Activated CD8-positive, alpha-beta memory T cell treated with anti-CD3 and anti-CD28 coated beads, Interleukin-2, amount 50 U/mL, for 24 hours (primary cell): ENCODE measurements around the gene ECHDC3.
"Not testable (repeated sequence)": the region's sequence is repeated elsewhere in the genome, so short reads cannot be mapped to it uniquely, and the experiment has no call there.

ENCODE experiments used
- DNase-seq: peaks from one replicate; pipeline ENCODE4 v3.0.0-alpha.2; 2020; ENCODE audit errors: extremely low read depth

Gene ECHDC3, protein sequence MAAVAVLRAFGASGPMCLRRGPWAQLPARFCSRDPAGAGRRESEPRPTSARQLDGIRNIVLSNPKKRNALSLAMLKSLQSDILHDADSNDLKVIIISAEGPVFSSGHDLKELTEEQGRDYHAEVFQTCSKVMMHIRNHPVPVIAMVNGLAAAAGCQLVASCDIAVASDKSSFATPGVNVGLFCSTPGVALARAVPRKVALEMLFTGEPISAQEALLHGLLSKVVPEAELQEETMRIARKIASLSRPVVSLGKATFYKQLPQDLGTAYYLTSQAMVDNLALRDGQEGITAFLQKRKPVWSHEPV

GRCh38 chr10:11742009-11742778 is at the start of gene ECHDC3:
Gene ECHDC3, plus strand, starts transcription at chr10:11742382. Its CDS starts 195 bp downstream, at chr10:11742577.
- no peak for DNase-seq

- no peak for DNase-seq
Observed at GRCh38 chr10:11693376-11693775, 48.8 kb upstream of the ECHDC3 start.

GRCh38 chr10:11695779-11696178 is 46.4 kb upstream of the ECHDC3 start:
- DNase-seq = no peak

DNA sequence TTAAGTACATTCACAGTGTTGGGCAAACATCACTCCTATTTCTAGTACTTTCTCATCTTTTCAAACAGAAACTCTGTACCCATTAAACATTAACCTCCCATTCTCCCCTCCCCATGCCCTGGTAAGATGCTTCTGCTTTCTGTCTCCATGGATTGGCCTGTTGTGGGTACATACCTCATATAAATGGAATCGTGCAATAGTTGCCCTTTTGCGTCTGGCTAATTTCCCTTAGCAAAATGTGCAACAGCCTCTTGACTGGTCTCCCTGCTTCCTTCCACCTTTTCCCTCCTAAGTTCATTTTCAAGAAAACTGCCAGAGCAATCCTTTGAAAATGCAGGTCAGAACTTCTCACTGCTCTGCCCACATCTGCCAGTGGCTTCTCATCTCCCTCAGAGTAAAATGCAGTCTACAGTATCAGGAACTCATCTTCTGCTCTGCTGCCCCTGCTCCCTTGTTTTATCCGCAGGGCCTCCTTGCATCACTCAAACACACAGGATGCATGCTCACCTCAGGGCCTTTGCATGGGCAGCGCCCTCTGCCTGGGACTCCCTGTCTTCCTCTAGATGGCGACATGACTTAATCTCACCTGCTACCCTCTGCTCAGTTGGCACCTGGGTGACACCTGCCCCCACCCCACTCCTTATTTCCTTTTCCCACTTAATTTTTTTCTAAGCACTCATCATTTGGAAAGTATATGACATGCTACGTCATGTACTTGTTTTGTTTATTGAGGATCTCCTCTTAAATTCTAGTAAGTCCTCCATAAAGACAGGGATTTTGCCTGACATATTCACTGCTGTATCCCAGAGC is 44.3 kb upstream of the ECHDC3 start:
- DNase-seq = no peak

DNA sequence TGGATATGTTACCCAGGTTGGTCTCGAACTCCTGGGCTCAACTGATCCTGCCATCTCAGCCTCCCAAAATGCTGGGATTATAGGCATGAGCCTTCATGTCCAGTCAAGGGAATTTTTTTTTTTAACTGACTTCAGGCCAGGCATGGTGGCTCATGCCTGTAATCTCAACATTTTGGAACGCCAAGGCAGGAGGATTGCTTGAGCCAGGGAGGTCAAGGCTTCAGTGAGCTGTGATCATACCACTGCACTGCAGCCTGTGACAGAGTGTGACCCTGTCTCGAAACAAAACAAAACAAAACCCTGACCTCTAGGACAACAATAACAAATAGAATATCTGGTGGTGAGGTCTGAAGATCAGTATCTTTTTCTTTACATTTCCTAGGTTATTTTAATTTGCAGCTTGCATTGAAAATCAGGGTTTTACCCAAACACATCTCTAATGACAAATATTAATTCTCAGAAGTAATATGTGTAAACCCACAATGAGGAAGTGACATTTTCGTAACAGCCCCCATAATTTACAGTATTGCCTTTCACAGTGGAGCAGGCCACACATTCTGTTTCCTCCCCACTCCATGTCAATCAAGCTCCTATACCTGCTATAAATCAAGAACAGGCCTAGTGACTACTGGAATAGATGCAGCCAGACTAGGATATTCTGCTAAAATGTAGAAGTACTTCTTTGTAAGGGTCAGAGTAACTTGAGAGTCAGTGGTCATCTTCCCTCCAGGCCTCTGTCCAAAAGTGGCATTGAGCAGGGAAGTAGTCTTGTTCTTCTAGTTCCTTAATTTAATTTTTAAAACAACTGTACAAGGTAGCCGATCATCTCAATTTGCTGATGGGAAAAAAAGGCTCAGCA is 43.3 kb upstream of the ECHDC3 start:
- DNase-seq = no peak

DNA sequence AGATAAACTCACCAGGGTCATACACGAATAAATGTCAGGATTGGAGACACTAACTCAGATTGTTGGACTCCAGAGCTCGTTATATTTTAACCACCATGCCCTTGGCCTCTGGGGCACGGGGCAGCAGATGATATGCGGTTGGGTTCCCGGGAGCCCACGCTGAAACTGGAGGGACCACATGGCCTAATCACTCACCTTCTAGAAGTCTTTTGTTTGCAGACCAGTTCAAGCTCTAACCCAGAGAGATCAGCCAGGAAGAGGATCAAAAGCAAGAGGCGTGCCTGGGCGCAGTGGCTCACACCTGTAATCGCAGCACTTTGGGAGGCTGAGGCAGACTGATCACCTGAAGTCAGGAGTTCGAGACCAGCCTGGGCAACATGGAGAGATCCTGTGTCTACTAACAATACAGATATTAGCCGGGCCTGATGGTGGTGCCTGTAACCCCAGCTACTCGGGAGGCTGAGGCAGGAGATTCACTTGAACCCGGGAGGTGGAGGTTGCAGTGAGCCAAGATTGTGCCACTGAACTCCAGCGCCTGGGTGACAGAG is 42.6 kb upstream of the ECHDC3 start:
- no peak for DNase-seq

DNA sequence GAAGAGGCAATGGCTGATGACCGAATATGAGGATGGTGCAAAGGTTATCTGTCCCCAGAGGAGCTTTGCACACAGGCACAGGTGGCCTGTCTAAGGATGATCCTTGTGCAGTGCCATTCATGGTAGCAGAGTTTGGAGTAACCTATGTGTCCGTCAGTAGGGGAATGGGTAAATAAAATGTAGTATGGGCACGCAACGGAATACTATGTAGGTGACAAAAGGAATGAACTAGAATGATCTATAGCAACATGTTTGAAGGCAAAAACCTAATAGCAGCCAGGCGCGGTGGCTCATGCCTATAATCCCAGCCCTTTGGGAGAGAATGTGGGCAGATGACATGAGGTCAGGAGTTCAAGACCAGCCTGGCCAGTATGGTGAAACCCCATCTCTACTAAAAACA is 41.6 kb upstream of the ECHDC3 start:
- DNase-seq = no peak

GRCh38 chr10:11701451-11702095 is 40.6 kb upstream of the ECHDC3 start:
- DNase-seq = no peak

DNA sequence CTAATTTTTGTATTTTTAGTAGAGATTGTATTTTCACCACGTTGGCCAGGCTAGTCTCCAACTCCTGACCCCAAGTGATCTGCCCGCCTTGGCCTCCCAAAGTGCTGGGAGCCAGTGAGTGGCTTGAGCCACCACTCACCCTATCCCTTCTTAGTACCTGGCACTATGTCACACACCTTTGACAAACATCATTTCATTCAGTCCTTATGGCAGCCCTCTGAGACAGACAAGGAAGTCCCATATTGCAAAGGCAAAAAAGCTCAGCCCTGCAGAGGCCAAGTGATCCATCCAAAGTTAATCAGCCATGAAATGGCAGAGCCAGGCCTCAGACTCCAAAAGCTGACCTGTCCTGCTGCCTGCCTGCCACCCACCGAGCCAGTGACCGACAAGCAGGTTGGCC is 39.9 kb upstream of the ECHDC3 start:
- DNase-seq = no peak

- DNase-seq = no peak
Observed at GRCh38 chr10:11704092-11704491, 38.1 kb upstream of the ECHDC3 start.

DNA sequence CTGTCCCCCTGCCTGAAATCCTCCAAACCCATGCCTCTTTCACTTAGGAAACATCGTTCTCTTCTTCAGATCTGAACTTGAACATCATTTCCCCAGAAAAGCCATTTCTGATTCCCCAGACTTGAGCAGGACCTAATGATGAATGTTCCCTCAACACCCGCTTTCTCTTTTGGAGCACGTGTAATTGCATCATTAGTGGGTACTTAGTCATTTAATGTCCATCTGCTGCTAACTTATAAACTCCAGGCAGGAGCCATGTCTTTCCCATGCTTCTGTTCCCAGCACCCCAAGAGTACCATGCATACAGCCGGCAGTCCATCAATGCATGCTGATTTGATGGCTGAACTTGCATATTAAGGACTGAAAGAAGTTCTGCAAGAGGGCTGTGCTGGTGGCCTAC is 36.5 kb upstream of the ECHDC3 start:
- no peak for DNase-seq

DNA sequence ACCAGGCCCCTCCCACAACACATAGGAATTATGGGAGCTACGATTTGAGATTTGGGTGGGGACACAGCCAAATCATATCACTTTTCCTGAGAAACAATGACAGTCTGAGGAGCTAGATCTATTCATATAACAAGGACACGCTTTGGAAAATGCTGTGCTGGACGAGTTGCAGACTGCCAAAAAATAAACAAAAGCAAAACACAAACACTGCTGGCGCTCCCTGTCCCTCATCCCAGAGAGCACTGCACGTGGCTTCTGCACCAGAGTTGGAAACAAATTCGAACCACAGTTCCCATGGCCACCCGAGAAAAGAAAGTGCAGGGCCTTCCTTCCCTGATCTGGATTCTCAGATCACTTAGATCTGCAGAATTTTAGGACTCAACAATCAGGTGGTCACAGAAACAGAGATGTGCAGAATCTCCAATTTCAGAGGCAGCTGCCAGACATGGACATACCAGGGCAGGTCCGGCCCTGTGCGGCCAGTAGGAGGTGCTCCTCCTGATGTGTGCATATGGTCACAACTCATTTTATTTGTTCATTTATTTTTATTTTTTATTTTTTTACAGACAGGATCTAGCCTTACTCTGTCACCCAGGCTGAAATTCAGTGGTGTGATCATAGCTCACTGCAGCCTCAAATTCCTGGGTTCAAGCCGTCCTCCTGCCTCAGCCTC is 35.2 kb upstream of the ECHDC3 start:
- DNase-seq = no peak

GRCh38 chr10:11707624-11708350 is 34.4 kb upstream of the ECHDC3 start:
- no peak for DNase-seq

DNA sequence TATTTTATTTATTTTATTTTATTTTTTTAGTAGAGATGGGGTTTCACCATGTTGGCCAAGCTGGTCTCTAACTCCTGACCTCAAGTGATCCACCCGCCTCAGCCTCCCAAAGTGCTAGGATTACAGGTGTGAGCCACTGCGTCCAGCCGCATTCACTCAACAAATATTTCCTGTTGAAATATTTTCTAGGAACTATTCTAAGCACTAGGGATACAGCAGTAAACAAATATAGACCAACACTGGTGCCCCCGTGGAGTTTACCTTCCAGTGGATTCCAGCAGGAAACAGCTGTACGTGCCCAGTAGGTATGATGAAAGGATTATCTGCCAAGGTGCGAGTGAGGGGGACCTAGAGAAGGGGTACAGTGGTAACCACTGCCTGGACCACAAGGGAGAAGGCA is 33.4 kb upstream of the ECHDC3 start:
- DNase-seq = not testable (repeated sequence)

GRCh38 chr10:11712744-11713143 is 29.4 kb upstream of the ECHDC3 start:
- no peak for DNase-seq

DNA sequence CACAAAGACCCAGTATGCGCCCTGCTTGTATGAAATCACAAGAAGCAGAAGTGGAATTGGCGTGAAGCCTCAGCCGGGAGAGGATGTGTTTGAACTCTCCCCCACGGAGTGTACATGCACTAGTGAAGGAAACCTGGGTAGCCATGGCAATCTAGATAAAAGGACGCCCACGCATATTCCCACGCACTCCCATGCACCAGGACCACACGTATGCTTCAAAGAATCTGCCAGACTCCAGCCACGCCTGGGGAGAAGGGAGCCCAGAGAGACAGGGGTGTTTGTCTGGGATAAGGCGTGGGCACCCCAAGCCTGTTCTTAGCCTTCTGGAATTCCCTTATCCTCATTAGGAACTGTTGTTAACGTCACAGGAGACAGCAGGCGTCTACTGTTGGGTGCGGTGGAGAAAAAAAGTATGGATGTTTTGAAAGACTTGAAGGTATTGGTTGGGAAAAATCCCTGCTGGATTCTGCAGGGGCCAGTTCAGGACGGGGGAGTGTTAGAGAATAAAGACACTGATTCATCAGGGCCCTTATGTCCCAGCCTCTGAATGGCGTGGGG is 28.9 kb upstream of the ECHDC3 start:
- DNase-seq = no peak

GRCh38 chr10:11713963-11714362 is 28.2 kb upstream of the ECHDC3 start:
- DNase-seq = no peak

GRCh38 chr10:11714750-11715365 is 27.3 kb upstream of the ECHDC3 start:
- DNase-seq = no peak
